Measurements from ENCODE around the gene GATA3. TPM values are rescaled to one million over a fixed set of nuclear protein-coding genes. Genes with fewer than 3 reads are reported as not detected.

The GATA3 gene
- total and polyA plus RNA-seq, 12 donors: 1.1 to 3.2 (median 1.4) TPM

DNA sequence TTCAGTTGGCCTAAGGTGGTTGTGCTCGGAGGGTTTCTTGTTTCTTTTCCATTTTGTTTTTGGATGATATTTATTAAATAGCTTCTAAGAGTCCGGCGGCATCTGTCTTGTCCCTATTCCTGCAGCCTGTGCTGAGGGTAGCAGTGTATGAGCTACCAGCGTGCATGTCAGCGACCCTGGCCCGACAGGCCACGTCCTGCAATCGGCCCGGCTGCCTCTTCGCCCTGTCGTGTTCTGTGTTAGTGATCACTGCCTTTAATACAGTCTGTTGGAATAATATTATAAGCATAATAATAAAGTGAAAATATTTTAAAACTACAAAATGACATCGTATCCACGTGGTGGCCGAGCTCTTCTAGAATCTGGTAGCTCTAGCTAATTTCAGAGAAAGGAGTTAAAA lies 20.4 kb downstream of the GATA3 start:
- Histone ChIP-seq H3K9me3 (no peaks in the 10 kb centered on the region), H3K27ac (no peak overlapping the region), H3K4me1 (peaks cover 0 to 6% (median 0%) of the 10 kb centered on the region in 9 donors), H3K36me3 (peaks cover 0 to 45% (median 0%) of the 10 kb centered on the region in 9 donors), H3K27me3 (peaks cover 0 to 45% (median 18%) of the 10 kb centered on the region in 7 donors), H3K4me3 (no peak overlapping the region)
- no peak for TF ChIP-seq CTCF (IDR thresholded peaks at IDR 0.05)
- intact Hi-C loops (cut with DNase I): no loop called here
- no peak for ATAC-seq
- no peak for DNase-seq
- WGBS, 2 donors: 90 to 93% methylated on average over 14 of the region's 14 CpGs

GRCh38 chr10:8075282-8076260 lies 21.1 kb downstream of the GATA3 start:
- Histone ChIP-seq H3K9me3 (no peaks in the 10 kb centered on the region), H3K4me1 (peaks cover 0 to 6% (median 0%) of the 10 kb centered on the region in 9 donors), H3K27ac (no peak overlapping the region), H3K27me3 (peaks cover 0 to 45% (median 18%) of the 10 kb centered on the region in 7 donors), H3K4me3 (no peak overlapping the region), H3K36me3 (peaks cover 0 to 39% (median 0%) of the 10 kb centered on the region in 9 donors)
- intact Hi-C loops (cut with DNase I): no loop called here
- ATAC-seq (no peak), DNase-seq (no peak)
- 44 to 52% methylated on average over 19 of the region's 19 CpGs for WGBS, 2 donors
- TF ChIP-seq CTCF (IDR thresholded peaks at IDR 0.05): no peak

GRCh38 chr10:8076933-8077332 lies 22.4 kb downstream of the GATA3 start:
- intact Hi-C loops (cut with DNase I): no loop called here
- H3K4me1 ChIP-seq: peaks cover 0 to 5% (median 0%) of the 10 kb centered on the region in 9 donors
- H3K27ac ChIP-seq: no peak overlapping the region
- no peak for ATAC-seq
- no peak overlapping the region for H3K4me3 ChIP-seq
- peaks cover 0 to 46% (median 16%) of the 10 kb centered on the region in 7 donors for H3K27me3 ChIP-seq
- no peak for DNase-seq
- 81 to 89% methylated on average over 5 of the region's 5 CpGs for WGBS, 2 donors
- no peak for TF ChIP-seq CTCF (IDR thresholded peaks at IDR 0.05)
- peaks cover 0 to 26% (median 0%) of the 10 kb centered on the region in 9 donors for H3K36me3 ChIP-seq
- H3K9me3 ChIP-seq: no peaks in the 10 kb centered on the region

DNA sequence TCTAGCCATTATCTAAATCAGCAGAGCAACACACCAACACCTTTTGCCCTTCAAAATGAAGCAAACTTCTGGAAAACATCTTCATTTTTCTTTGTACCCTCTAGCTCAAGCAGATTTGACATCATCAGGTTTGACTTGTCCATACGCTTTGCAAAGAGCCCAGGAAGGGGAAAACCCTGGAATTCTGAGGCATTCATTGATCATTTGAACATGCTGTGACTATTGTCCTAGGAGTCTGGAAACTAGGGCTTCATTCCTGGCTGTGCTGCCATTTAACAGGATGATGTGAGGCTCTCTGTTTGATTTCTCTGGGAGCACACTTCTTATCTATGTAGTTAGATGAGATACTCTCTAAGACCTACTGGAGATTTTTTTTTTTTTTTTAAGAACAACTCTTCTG lies 23.5 kb downstream of the GATA3 start:
- no peak for DNase-seq
- intact Hi-C loops (cut with DNase I): no loop called here
- H3K9me3 ChIP-seq: no peaks in the 10 kb centered on the region
- H3K4me3 ChIP-seq: no peak overlapping the region
- ATAC-seq: no peak
- peaks cover 0 to 17% (median 0%) of the 10 kb centered on the region in 9 donors for H3K36me3 ChIP-seq
- TF ChIP-seq CTCF (IDR thresholded peaks at IDR 0.05): no peak
- H3K4me1 ChIP-seq: no peaks in the 10 kb centered on the region
- WGBS, 2 donors: 81 to 94% methylated on average over 1 of the region's 1 CpG
- peaks cover 0 to 43% (median 10%) of the 10 kb centered on the region in 7 donors for H3K27me3 ChIP-seq
- H3K27ac ChIP-seq: no peak overlapping the region
